ENCODE measurements around the gene GYG1.

Gene GYG1

DNA sequence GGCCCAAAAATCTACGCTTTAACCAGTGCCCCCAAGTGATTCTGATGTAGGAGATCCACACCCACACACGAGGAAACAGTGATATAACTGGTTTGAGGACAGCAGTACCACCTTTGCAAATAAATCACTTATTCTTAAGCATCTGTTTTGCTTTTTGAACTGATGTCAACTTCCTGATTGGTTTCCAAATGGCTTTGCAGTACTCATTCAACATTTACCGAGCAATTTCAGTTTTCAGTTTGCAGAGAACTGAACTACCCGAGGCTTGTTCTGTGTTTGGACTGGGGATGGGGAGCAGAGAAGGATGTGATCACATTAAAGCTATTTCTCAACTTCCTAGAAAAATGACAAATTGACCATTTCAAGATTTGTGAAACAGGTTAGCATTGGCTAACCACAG, 1.1 kb upstream of the GYG1 start:
- no peak for DNase-seq

DNA sequence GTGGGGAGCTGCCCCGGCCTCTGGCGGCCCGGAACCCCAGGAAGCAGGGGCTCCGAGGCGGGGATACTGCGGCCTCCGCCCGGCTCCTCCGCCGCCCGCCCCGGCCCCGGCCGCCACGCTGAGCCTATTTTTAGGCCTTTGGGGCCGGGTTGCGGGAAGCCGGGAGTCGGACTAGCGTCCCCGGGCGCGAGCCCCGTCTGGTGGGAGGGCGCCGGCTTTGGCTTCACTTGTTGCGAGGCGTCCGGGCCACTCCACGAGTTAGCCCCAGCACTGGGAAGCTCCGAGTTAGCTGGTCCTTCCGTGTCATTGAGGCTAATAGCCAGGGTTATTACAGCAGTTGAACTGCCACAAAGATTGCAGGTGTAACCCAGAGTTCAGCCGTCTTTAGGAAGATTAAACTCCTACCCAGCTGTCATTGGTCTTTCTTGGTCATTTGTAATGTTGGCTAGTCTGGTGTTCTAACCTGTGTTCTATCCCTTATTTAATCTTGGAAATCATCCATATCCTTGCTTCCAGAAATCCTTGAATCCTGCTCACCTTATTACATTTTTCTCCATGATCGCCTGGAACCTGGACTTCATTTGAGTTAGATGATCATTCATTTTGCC, 791 bp downstream of the GYG1 start:
- DNase-seq: no peak

- DNase-seq: no peak
These were observed 1.4 kb downstream of the GYG1 start for GRCh38 chr3:148992635-148993255.

- no peak for DNase-seq
These were observed 6.3 kb downstream of the GYG1 start for GRCh38 chr3:148997623-148998022.

- no peak for DNase-seq
These were observed 7.0 kb downstream of the GYG1 start for GRCh38 chr3:148998297-148998696.

GRCh38 chr3:148998715-148999423, 7.5 kb downstream of the GYG1 start:
- no peak for DNase-seq

DNA sequence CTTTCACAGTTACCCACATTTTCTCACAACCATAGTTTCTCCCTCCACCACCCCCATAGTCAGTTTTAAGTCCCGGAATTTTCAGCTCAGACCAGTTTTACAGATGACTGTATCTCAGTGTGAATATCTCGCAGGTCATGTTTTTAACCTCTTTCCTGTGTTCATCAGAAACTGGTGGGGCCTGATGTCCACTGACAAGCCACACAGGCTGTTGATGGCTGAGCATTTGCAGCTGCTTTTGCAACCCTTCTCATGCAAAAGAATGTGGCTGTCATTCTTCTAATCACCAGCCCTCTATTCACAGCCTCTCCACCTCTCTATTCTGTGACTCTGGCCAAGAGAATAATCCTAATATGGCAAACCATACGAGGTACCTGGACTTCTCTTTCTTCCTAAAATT, 8.5 kb downstream of the GYG1 start:
- no peak for DNase-seq

DNA sequence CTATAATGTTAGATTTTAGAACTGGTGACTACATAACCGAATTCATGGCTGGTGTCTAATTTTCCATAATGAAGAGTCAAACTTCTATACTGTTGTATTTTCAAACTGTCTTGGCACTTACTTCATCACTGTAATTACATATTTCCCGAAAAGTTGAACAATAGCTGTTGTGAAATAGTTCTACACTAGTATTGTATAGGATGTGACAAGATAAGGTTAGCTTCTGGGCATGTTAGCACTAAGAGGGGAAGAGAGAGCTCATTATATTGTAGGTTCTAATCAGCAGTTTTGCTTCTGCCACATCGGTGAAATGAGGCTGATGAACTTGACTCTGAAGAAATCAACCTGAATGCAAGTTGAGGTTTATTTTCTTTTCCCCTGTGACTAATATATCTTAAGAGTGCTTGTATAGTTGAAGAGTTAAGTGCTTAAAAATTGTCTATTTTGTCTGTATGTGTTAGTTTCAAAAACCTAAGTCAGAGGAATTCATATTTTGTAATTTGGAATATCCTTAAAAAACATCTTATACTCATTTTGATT, 8.9 kb downstream of the GYG1 start:
- no peak for DNase-seq

- no peak for DNase-seq
These were observed 10.4 kb downstream of the GYG1 start for GRCh38 chr3:149001727-149002126.

- DNase-seq: no peak
These were observed 12.4 kb downstream of the GYG1 start for GRCh38 chr3:149003653-149004305.

DNA sequence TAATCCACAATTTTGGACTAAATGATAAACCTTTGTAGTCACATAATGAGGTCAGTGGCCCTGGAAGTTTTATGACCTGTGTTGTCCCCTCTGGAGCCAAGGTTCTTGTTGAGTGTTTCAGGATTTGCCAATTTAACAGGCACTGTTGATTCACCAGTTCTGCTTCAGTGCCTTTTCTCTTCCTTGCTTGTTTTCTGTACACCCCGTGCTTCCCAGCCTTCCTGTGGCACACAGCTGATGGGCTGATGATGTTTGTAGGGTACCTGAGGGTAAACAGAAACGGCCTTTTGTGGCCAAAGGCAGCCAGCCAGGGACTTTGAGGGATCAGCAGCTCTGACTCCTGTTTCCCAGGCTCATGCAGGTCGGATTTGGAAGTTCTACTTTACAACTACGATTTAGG, 13.3 kb downstream of the GYG1 start:
- DNase-seq: no peak

- DNase-seq: no peak
These were observed 14.1 kb downstream of the GYG1 start for GRCh38 chr3:149005416-149005815.

GRCh38 chr3:149007567-149008257, 16.4 kb downstream of the GYG1 start:
- no peak for DNase-seq

- DNase-seq: no peak
These were observed 18.4 kb downstream of the GYG1 start for GRCh38 chr3:149009732-149010131.

GRCh38 chr3:149010504-149010951, 19.2 kb downstream of the GYG1 start:
- DNase-seq: no peak

DNA sequence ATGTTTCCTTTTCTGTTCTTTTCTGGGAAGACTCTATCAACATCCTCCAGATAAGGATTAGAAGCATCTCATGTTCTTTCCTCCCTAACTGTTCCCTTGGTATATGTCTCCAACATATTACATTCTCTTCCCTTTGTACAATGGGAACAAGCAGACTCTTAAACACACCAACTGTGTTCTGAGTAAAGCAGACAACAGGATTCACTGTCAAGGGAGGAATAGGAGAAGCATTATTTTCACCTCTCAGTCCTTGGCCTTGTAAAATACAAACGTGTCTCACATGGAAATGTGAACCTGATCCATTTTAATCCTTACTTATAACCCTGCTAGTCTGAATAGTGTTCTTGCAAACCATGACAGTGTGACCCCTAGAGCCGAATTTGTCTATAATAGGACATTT, 19.6 kb downstream of the GYG1 start:
- DNase-seq: no peak

DNA sequence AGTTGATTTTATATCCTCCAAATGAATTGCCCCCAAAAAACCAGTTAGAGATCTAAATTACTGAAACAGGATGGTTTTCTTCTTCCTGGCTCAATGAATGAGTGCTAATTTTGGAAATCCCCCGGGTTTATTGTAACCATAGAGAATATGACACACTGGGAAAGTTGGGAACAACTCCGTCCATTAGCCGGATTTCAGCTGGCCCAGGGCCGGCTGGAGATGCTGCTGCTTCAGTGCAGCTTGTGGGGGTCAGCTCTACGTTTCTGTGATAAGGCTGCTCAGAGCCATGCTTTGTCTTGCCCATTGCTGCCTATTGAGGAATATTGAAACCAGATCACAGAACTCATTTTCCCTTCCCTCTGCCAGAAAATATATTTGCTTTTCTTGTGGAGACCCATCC, 20.3 kb downstream of the GYG1 start:
- no peak for DNase-seq

DNA sequence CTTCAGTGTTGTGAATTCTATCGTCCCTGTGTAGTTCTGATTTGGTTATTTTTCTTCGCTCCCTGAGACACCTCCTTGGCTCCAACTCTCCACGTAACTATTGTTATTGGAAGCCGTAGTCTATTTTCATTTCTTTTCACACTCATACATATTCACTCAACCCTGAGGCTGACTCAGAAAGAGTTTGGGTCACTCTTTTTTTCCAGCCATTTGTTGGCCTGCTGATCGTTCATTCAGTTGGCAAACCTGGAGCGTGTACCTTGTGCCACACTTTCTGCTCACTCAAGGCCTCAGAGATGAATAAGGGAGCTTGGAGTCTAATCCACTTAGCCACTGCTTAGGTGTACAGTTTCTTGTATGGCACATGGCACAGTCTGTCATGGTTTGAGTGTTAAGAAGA, 22.4 kb downstream of the GYG1 start:
- no peak for DNase-seq

DNA sequence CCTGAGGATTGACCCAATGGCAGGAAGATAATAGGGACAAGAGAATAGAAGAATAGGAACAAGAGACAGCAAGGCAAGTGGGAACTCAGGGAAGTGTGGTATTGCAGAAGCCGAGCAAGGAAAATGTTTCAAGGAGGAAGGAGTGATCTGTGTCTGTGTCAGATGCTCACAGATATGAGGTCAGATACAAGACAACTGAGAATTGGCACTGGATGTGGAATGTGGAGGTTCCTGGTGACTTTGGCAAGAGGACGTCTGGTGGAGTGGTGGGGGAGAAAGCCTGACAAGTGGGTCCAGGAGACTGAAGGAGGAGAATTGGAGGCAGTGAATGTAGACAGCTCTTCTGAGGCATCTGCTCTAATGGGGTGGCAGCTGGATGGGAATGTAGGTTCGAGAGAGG, 24.1 kb downstream of the GYG1 start:
- DNase-seq: no peak

GRCh38 chr3:149016242-149016641, 24.9 kb downstream of the GYG1 start:
- no peak for DNase-seq

- DNase-seq: no peak
These were observed 25.6 kb downstream of the GYG1 start for GRCh38 chr3:149016669-149017541.

DNA sequence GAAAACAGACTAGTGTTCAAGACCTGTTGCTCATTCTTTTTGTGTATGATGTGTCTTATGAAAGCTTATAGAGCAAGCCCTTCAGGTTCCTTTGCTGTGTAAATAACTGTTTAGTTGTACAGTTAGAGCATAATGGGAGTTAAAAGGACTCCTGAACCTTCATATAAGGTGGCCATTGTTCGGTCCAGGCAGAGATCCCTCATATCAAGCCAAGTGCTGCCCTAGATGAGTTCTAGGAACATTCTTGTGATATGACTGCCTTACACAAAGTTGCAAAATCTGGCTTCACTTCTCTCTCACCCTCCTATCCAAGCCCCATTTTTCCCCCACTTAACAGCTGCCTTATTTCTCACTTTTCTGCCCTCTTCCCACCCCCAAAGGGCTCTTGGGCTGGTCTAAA, 26.9 kb downstream of the GYG1 start:
- DNase-seq: no peak

All from activated gamma-delta T cell (primary cell).